Thyroid gland (tissue), 4 donors: Measurements from ENCODE around the gene MGAM2. TPM values are rescaled to one million over a fixed set of nuclear protein-coding genes. Genes with fewer than 3 reads are reported as not detected.
A peak's percentile ranks its signal among the peaks of the same experiment; 100 is the strongest.

Experiments used
- DNase-seq, 2 donors: peaks; one replicate each; pipeline ENCODE4 v3.0.0-alpha.2; 2019
- H3K27ac ChIP-seq, 3 donors: fragments of 200-600 bp; sonication (generic); 1 replicate in 2 of 3; 2 replicates in 1 of 3; pipeline ENCODE4 v1.5.1; 2016 to 2019; ENCODE audit warnings: mild to moderate bottlenecking in 1 of 3, moderate library complexity in 1 of 3
- H3K27me3 ChIP-seq: fragments of 200-600 bp; sonication (generic); one replicate; pipeline ENCODE4 v1.5.1; 2019
- H3K36me3 ChIP-seq, 2 donors: fragments of 200-600 bp; sonication (generic); one replicate each; pipeline ENCODE4 v1.5.1; 2016 to 2019
- H3K4me1 ChIP-seq, 2 donors: fragments of 200-600 bp; sonication (generic); one replicate each; pipeline ENCODE4 v1.5.1; 2017 to 2019
- H3K4me3 ChIP-seq, 3 donors: fragments of 200-600 bp; sonication (generic); replicated peaks in 1 of 3; 1 replicate in 2 of 3; 2 replicates in 1 of 3; pipeline ENCODE4 v1.5.1; 2016; ENCODE audit warnings: mild to moderate bottlenecking in 1 of 3
- H3K9me3 ChIP-seq: fragments of 200-600 bp; sonication (generic); one replicate; pipeline ENCODE4 v1.5.1; 2017
- POLR2A ChIP-seq, 2 donors: fragments of 450-650 bp; IDR thresholded peaks; one replicate each; pipeline ENCODE4 v1.6.1; 2017; ENCODE audit warnings: antibody characterized with exemption in 2 of 2, mild to moderate bottlenecking in 2 of 2, moderate library complexity in 1 of 2
- WGBS, 2 donors: methylation state at CpG; one replicate each; pipeline ENCODE4 v1.1.5; 2017; 5-methylcytosine and 5-hydroxymethylcytosine counted together
- intact Hi-C: fragments of 100-400 bp; cut with DNase I; formaldehyde crosslinking; loops from one replicate; pipeline ENCODE4 v1.15.1; 2023
- total RNA-seq, 4 donors: library from RNA; depleted of rRNA; stranded (reverse); fragments of >200 nt; gene quantifications; one replicate each; pipeline ENCODE4 v1.2.3, GENCODE V29; 2016
- TF ChIP-seq, protein P1 (sequence below), 6 experiments: fragments of 200-600 bp in 3 of 6; fragments of 450-650 bp in 3 of 6; sonication (generic) in 3 of 6; IDR thresholded peaks; one replicate each; pipeline ENCODE4 v1.5.1; 2016 to 2019; ENCODE audit warnings: antibody characterized with exemption in 6 of 6, mild to moderate bottlenecking in 2 of 6, inconsistent platforms in 1 of 6, moderate library complexity in 1 of 6

Gene MGAM2
- total RNA-seq, 4 donors from 2014 or later: not detected

DNA sequence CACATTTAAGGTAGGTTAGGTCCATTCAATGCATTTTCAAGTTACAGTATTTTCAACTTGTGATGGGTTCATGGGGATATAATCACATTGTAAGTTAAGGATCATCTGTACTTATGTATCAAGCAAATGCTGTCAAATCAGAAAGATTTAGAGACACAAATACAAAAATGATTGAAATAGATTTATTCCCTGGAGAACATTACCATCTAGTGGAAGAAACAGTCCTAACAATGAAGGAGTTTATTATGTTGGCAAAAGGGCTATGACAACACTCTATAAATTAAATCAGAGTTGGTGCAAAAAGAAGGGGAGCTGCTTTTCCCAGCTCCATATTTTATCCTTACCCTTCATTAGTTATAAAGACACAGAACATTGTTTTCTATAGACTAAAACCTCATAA is 77.3 kb downstream of the MGAM2 start:
- Histone ChIP-seq H3K4me1 (no peaks in the 10 kb centered on the region), H3K36me3 (no peaks in the 10 kb centered on the region), H3K4me3 (no peak overlapping the region), H3K9me3 (no peaks in the 10 kb centered on the region), H3K27me3 (no peaks in the 10 kb centered on the region), H3K27ac (no peak overlapping the region)
- intact Hi-C loops: loop anchor here (5.0 kb wide), 1 partner anchor 212 kb away; no protein-coding TSS in a partner anchor
- no peak for DNase-seq
- no peak for TF ChIP-seq POLR2A (IDR thresholded peaks at IDR 0.05)
- TF ChIP-seq, protein P1, sequence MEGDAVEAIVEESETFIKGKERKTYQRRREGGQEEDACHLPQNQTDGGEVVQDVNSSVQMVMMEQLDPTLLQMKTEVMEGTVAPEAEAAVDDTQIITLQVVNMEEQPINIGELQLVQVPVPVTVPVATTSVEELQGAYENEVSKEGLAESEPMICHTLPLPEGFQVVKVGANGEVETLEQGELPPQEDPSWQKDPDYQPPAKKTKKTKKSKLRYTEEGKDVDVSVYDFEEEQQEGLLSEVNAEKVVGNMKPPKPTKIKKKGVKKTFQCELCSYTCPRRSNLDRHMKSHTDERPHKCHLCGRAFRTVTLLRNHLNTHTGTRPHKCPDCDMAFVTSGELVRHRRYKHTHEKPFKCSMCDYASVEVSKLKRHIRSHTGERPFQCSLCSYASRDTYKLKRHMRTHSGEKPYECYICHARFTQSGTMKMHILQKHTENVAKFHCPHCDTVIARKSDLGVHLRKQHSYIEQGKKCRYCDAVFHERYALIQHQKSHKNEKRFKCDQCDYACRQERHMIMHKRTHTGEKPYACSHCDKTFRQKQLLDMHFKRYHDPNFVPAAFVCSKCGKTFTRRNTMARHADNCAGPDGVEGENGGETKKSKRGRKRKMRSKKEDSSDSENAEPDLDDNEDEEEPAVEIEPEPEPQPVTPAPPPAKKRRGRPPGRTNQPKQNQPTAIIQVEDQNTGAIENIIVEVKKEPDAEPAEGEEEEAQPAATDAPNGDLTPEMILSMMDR (IDR thresholded peaks at IDR 0.05): peak in 4 of 6 experiments; percentile 8 to 42 (median 38)

DNA sequence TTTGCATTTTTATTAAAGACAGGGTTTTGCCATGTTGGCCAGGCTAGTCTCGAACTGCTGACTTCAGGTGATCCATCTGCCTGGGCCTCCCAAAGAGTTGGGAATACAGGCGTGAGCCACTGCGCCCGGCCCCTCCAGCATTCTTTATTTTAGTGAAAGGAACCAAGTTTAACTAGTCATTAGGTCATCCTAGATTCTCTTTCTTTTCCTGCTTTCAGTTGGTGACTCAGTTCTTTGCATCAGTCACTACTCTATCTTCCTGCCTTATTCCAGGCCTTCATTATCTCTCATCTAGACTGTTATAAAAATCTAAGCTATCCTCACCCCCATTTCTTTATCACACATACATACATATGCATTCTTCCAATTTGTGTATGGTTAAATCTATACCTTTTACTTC is 82.7 kb downstream of the MGAM2 start:
- DNase-seq: no peak
- Histone ChIP-seq H3K36me3 (no peaks in the 10 kb centered on the region), H3K27me3 (no peaks in the 10 kb centered on the region), H3K27ac (no peak overlapping the region), H3K4me3 (no peak overlapping the region), H3K4me1 (no peaks in the 10 kb centered on the region), H3K9me3 (no peaks in the 10 kb centered on the region)
- TF ChIP-seq, protein P1 (IDR thresholded peaks at IDR 0.05): no peak
- no peak for TF ChIP-seq POLR2A (IDR thresholded peaks at IDR 0.05)
- intact Hi-C loops: no loop called here
- WGBS, 2 donors: 86 to 92% methylated on average over 4 of the region's 4 CpGs

DNA sequence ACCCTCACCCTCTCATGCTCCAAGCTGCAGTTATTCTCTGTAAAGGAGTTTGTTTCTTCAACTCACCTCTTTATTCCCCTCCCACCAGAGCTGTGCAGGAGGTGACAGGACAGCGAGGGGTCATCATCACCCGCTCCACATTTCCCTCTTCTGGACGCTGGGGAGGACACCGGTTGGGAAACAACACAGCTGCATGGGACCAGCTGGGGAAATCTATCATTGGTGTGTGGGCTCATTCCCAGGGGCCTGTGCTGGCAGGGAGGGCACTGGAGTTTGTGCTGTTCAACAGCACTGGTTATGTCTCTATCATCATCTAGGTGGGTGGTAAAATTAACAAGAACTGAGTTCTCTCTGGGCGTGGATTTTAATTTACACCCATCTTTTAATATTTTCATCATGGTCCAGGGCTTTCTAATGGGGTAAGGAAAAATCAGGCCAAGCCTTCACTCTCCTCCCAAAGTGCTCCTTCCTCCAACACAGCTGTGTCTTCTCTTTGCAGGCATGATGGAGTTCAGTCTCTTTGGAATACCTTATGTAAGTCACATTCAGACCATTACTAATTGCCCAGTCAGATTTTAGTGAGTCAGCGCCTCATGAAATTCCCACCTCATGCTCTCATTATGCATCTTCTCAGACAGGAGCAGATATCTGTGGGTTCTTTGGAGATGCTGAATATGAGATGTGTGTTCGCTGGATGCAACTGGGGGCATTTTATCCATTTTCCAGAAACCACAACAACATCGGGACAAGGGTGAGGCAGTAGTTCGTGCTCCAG is 84.7 kb downstream of the MGAM2 start:
- intact Hi-C loops: no loop called here
- 79 to 86% methylated on average over 9 of the region's 9 CpGs for WGBS, 2 donors
- Histone ChIP-seq H3K36me3 (no peaks in the 10 kb centered on the region), H3K27me3 (no peaks in the 10 kb centered on the region), H3K9me3 (no peaks in the 10 kb centered on the region), H3K27ac (no peak overlapping the region), H3K4me1 (no peaks in the 10 kb centered on the region), H3K4me3 (no peak overlapping the region)
- DNase-seq: no peak
- TF ChIP-seq, protein P1 (IDR thresholded peaks at IDR 0.05): no peak
- TF ChIP-seq POLR2A (IDR thresholded peaks at IDR 0.05): no peak

DNA sequence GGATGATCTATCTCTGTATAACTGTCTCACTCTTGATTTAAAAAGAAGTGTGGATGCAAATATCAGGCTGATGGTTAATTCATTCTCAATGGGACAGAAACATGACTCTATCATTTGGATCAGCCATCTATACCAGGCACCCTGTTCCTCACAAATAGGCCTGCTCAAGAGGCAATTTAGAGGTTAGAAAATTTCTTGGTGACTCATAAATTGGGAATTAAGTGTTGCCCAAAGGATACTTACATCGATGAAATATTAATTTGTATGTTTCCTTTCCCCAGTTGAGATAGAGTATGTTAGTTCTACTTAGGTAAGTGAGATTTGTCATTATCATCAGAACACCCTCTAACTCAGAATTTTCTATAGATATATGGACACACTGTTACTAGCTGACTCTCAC is 88.7 kb downstream of the MGAM2 start:
- Histone ChIP-seq H3K4me1 (no peaks in the 10 kb centered on the region), H3K27me3 (no peaks in the 10 kb centered on the region), H3K4me3 (no peak overlapping the region), H3K27ac (no peak overlapping the region), H3K36me3 (no peaks in the 10 kb centered on the region), H3K9me3 (no peaks in the 10 kb centered on the region)
- intact Hi-C loops: no loop called here
- 86 to 90% methylated on average over 1 of the region's 1 CpG for WGBS, 2 donors
- DNase-seq: no peak
- TF ChIP-seq, protein P1 (IDR thresholded peaks at IDR 0.05): no peak
- TF ChIP-seq POLR2A (IDR thresholded peaks at IDR 0.05): no peak

DNA sequence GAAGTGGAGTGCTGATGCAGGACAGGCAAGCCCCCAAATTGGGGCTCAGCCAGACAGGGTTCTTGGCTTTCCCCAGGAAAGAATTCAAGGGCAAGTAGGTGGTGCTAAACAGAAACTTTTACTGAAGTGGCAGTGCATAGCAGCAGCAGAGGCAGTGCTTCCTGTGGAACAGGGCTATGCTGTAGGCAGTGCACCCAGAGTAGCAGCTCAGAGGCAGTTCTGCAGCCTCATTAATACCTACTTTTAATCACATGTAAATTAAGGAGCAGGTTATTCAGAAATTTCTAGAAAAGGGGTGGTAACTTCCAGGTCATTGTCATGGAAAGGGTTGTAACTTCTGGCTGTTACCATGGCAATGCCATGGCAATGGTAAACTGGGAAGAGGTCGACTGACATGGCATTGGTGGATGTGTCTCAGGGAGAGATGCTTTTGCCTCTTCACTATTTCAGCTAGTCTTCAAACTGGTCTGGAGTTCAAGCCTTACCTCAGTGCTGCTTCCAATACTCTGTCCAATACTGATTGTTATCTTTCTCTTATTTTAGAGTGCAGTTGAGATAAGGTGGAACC is 117.1 kb downstream of the MGAM2 start:
- WGBS, 2 donors: 52 to 65% methylated on average over 1 of the region's 1 CpG
- no peaks in the 10 kb centered on the region for H3K36me3 ChIP-seq
- H3K27ac ChIP-seq: no peak overlapping the region

More for the DNA sequence above, 117.1 kb downstream of the MGAM2 start:
- TF ChIP-seq, protein P1 (IDR thresholded peaks at IDR 0.05): no peak
- no peak for TF ChIP-seq POLR2A (IDR thresholded peaks at IDR 0.05)
- DNase-seq: no peak
- H3K9me3 ChIP-seq: no peaks in the 10 kb centered on the region
- intact Hi-C loops: no loop called here
- no peaks in the 10 kb centered on the region for H3K27me3 ChIP-seq
- H3K4me1 ChIP-seq: no peaks in the 10 kb centered on the region
- no peak overlapping the region for H3K4me3 ChIP-seq
